ENCODE results near the gene MYOZ3. TPM values are rescaled to one million over a fixed set of nuclear protein-coding genes. Genes with fewer than 3 reads are reported as not detected.

Gene MYOZ3
- polyA plus RNA-seq, 1 experiment: 0.51 TPM

DNA sequence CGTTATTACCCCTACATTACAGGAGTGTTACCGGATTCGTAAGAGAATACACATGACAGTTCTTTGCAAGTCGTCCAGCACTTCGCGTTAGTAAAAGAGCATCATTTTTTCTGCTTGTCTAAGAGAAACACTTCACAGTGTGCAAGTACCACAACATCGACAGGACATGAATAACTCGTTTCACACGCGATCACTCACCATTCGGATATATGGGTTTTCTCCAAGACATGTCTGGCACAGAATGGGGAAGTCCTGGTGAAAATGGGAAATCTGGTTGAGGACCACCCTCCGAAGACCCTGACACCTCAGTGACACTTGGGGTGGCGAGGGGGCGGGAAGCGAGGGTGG lies 39.2 kb downstream of the MYOZ3 start:
- TF ChIP-seq, protein P1, sequence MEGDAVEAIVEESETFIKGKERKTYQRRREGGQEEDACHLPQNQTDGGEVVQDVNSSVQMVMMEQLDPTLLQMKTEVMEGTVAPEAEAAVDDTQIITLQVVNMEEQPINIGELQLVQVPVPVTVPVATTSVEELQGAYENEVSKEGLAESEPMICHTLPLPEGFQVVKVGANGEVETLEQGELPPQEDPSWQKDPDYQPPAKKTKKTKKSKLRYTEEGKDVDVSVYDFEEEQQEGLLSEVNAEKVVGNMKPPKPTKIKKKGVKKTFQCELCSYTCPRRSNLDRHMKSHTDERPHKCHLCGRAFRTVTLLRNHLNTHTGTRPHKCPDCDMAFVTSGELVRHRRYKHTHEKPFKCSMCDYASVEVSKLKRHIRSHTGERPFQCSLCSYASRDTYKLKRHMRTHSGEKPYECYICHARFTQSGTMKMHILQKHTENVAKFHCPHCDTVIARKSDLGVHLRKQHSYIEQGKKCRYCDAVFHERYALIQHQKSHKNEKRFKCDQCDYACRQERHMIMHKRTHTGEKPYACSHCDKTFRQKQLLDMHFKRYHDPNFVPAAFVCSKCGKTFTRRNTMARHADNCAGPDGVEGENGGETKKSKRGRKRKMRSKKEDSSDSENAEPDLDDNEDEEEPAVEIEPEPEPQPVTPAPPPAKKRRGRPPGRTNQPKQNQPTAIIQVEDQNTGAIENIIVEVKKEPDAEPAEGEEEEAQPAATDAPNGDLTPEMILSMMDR (IDR thresholded peaks at IDR 0.05; ENCODE audit: low read depth, low read length): no peak
- ChIA-PET POLR2A (interaction anchor here (0.6 to 1.9 kb wide), 7 partner anchors 9 to 250 kb away, joined by 3 to 7 read pairs (median 5); partner anchors contain the start of genes DCTN4 and SYNPO), CTCF (interaction anchor here (0.5 to 3.6 kb wide), 21 partner anchors 9 to 251 kb away, joined by 3 to 40 read pairs (median 4); partner anchors contain the start of genes IRGM and RPS14)
- H3K4me3 ChIP-seq (ENCODE audit: low read depth, low read length): peak overlapping the region; percentile 95
- H3K27ac ChIP-seq (ENCODE audit: low read depth, low read length): no peak overlapping the region
- no peaks in the 10 kb centered on the region for H3K27me3 ChIP-seq (ENCODE audit: control insufficient read depth, insufficient read depth, low read length)
- DNase-seq (ENCODE audit: low read depth, low spot score): no peak
- no peaks in the 10 kb centered on the region for H3K9me3 ChIP-seq (ENCODE audit: control insufficient read depth, insufficient read depth, low read length)

DNA sequence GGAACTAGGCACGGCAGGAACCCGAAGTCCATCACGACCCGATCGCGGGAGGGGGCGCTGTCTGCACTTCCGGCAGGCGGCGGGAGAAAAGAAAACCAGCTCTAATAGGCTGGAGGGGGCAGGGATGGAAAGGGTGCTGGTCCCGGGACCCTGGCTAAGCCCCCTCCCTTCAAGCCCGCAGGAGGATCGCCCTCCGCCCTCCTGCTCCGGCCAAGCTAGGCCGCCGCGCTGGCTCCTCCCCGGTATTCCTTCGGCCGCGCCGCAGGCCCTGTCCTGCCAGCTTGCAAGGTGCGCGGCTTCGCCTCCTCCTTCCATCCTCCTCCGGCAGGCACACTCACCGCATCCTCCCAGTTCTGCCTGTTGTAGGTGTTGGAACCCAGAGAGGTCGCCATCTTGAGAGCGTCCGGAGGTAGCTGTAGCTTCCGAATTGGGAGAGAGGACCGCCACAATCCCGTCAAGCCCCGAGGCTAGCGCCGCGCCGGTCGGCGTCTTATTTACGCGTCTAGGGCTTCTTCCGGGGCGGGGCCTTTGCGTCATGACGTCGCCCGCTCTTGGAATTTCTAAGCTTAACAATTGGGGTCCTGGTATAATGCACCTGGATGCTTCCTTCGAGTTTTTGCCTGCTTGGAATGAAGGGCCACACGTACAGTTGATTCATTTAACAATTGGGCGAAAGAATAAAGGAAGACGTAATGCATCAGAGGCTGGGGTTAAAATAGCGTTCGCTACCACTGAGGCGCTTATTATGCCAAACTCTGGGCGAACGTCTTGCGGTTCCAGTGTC lies 39.7 kb downstream of the MYOZ3 start, which contains the start of gene RBM22:
Gene RBM22 (minus strand): TSS at position 469 of the 784 bp plus-strand sequence. CDS start 77 bp downstream, at position 392.
- H3K4me3 ChIP-seq (ENCODE audit: low read depth, low read length): peak within 1 kb of the TSS; percentile 95
- no peaks in the 10 kb centered on the region for H3K9me3 ChIP-seq (ENCODE audit: control insufficient read depth, insufficient read depth, low read length)
- no peaks in the 10 kb centered on the region for H3K27me3 ChIP-seq (ENCODE audit: control insufficient read depth, insufficient read depth, low read length)
- peak within 1 kb of the TSS; percentile 91 for H3K27ac ChIP-seq (ENCODE audit: low read depth, low read length)
- DNase-seq (ENCODE audit: low read depth, low spot score): peak; percentile 58
- ChIA-PET CTCF (interaction anchor here (1.0 to 3.6 kb wide), 17 partner anchors 8 to 464 kb away, joined by 3 to 40 read pairs (median 4); partner anchors contain the start of genes IRGM, SMIM3 and SYNPO), POLR2A (interaction anchor here (0.6 to 1.9 kb wide), 9 partner anchors 8 to 251 kb away, joined by 3 to 7 read pairs (median 4); partner anchors contain the start of genes DCTN4 and SYNPO)
- TF ChIP-seq, protein P1 (IDR thresholded peaks at IDR 0.05; ENCODE audit: low read depth, low read length): peak; percentile 63

DNA sequence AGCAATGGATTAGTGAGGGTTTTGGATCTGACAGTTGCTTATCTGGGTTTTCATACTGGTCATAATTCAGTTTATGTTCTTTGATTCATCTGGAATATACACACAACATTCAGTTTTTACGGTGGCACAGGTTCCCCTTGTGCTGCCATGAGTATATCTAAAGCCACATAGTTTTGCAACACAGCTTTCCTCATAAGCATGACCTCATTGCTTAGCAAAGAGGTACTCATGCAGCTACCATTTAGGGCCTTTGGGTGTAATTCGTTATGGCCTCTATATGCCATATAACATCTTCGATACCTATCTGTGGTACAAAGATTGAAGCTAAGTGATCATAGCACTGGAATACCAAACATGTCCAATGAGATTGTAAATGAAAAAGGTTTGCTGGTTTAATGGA lies 42.7 kb downstream of the MYOZ3 start:
- TF ChIP-seq, protein P1 (IDR thresholded peaks at IDR 0.05; ENCODE audit: low read depth, low read length): no peak
- H3K27me3 ChIP-seq (ENCODE audit: control insufficient read depth, insufficient read depth, low read length): no peaks in the 10 kb centered on the region
- DNase-seq (ENCODE audit: low read depth, low spot score): no peak
- H3K9me3 ChIP-seq (ENCODE audit: control insufficient read depth, insufficient read depth, low read length): no peaks in the 10 kb centered on the region
- ChIA-PET POLR2A (no interaction called here), CTCF (interaction anchor here (0.5 to 1.4 kb wide), 3 partner anchors 76 to 245 kb away, joined by 3 to 5 read pairs (median 3); no protein-coding TSS in a partner anchor)
- no peak overlapping the region for H3K27ac ChIP-seq (ENCODE audit: low read depth, low read length)
- no peak overlapping the region for H3K4me3 ChIP-seq (ENCODE audit: low read depth, low read length)

DNA sequence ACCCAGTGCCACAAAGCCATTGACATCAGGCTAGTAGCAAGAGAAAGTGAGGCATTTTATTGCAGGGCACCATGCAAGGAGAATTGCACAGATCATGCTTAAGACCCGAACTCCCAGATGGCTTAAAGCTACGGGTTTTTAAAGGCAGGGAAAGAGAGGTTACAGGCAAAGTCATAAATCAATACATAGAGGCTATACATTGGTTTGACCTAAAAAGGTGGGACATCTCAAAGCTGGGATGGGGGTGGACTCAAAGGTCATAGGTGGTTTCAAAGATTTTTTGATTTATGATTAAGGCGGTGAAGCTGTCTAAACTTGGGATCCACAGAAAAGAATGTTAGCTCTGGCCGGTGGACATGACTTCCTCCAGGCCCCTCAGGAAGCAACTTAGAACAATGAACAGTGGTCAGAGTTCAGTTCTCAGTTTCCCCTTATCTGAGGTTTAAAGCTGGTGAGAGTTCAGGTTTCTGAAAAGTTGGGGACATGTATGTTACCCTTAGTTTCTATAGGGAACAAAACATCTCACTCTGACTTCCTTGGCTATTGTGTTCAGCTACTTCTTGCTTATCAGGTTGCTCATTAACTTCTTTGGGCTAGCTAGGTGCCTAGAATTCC lies 45.8 kb downstream of the MYOZ3 start:
- ChIA-PET CTCF (interaction anchor here (1.0 kb wide), 1 partner anchor 145 kb away, joined by 4 read pairs; no protein-coding TSS in a partner anchor), POLR2A (no interaction called here)
- no peaks in the 10 kb centered on the region for H3K9me3 ChIP-seq (ENCODE audit: control insufficient read depth, insufficient read depth, low read length)

More for the DNA sequence above, 45.8 kb downstream of the MYOZ3 start:
- TF ChIP-seq, protein P1 (IDR thresholded peaks at IDR 0.05; ENCODE audit: low read depth, low read length): no peak
- DNase-seq (ENCODE audit: low read depth, low spot score): no peak
- Histone ChIP-seq H3K27ac (ENCODE audit: low read depth, low read length) (no peak overlapping the region), H3K4me3 (ENCODE audit: low read depth, low read length) (no peak overlapping the region), H3K27me3 (ENCODE audit: control insufficient read depth, insufficient read depth, low read length) (no peaks in the 10 kb centered on the region)

Measured in AG04450 (cell line).